Measurements from ENCODE around the gene ITGAL. TPM values are rescaled to one million over a fixed set of nuclear protein-coding genes. Genes with fewer than 3 reads are reported as not detected.
A peak's percentile ranks its signal among the peaks of the same experiment; 100 is the strongest.

The ITGAL gene
- total RNA-seq, 2 donors from 2014 or later: 2.0 to 2.6 TPM

GRCh38 chr16:30571445-30572322, 99.1 kb downstream of the ITGAL start, which contains the start of gene ZNF688:
Gene ZNF688 (minus strand): TSS chr16:30571714. CDS start chr16:30571629, 85 bp downstream.
- H3K27ac ChIP-seq: peak within 1 kb of the TSS; percentile 94 to 98
- no peaks in the 10 kb centered on the region for H3K9me3 ChIP-seq
- peaks cover 0 to 24% of the 10 kb centered on the region in 2 donors for H3K4me1 ChIP-seq
- H3K36me3 ChIP-seq: no peaks in the 10 kb centered on the region
- H3K27me3 ChIP-seq: no peaks in the 10 kb centered on the region
- TF ChIP-seq CTCF (IDR thresholded peaks at IDR 0.05): peak in 1 of 2 donors; percentile 18
- DNase-seq (ENCODE audit: low spot score): peak; percentile 96
- H3K4me3 ChIP-seq: peak within 1 kb of the TSS; percentile 66 to 88

Small RNAs within 50 kb of the gene (microRNA-seq; reads per million reads assigned to microRNA genes)
- gene MIR4518 (ENCODE audit: borderline number of aligned reads in 2 of 2, borderline replicate concordance in 1 of 2): 0 reads per million in 2 donors

Other genes with a start within 250 kb of the ITGAL start
- gene NPIPB13, start 224.3 kb upstream of the ITGAL start, total RNA-seq: 1 to 10 TPM in 1 of 2 donors, not detected in 1; 1.7 TPM
- gene CD2BP2, start 117.4 kb upstream of the ITGAL start, total RNA-seq: 10 to 100 TPM; 22.0 to 39.3 TPM
- gene TBC1D10B, start 102.2 kb upstream of the ITGAL start, total RNA-seq: 10 to 100 TPM; 20.0 to 22.3 TPM
- not detected for gene MYL11, start 97.9 kb upstream of the ITGAL start, total RNA-seq
- under 1 TPM in 1 of 2 donors, not detected in 1; 0.35 TPM for gene SEPTIN1, start 90.2 kb upstream of the ITGAL start, total RNA-seq
- 10 to 100 TPM in 1 of 2 donors, 1 to 10 TPM in 1; 5.7 to 10.7 TPM for gene ZNF48, start 77.3 kb upstream of the ITGAL start, total RNA-seq
- 10 to 100 TPM; 13.0 to 14.3 TPM for gene ZNF771, start 65.1 kb upstream of the ITGAL start, total RNA-seq
- gene DCTPP1, start 42.7 kb upstream of the ITGAL start, total RNA-seq: 10 to 100 TPM; 14.4 to 18.7 TPM
- gene SEPHS2, start 26.9 kb upstream of the ITGAL start, total RNA-seq: 10 to 100 TPM; 18.2 to 18.6 TPM
- gene ZNF768, start 53.8 kb downstream of the ITGAL start, total RNA-seq: 10 to 100 TPM; 41.1 to 51.4 TPM
- 10 to 100 TPM; 13.3 to 16.2 TPM for gene ZNF747, start 62.1 kb downstream of the ITGAL start, total RNA-seq
- 10 to 100 TPM; 12.0 to 16.9 TPM for gene ZNF764, start 85.6 kb downstream of the ITGAL start, total RNA-seq
- gene ZNF688, start 99.0 kb downstream of the ITGAL start, total RNA-seq: 10 to 100 TPM in 1 of 2 donors, 1 to 10 TPM in 1; 9.6 to 13.5 TPM
- gene ZNF785, start 113.0 kb downstream of the ITGAL start, total RNA-seq: 1 to 10 TPM; 5.5 to 6.0 TPM
- 1 to 10 TPM; 6.2 to 8.3 TPM for gene ZNF689, start 137.6 kb downstream of the ITGAL start, total RNA-seq
- gene PRR14, start 178.2 kb downstream of the ITGAL start, total RNA-seq: 10 to 100 TPM; 12.3 to 17.3 TPM
- gene FBRS, start 185.7 kb downstream of the ITGAL start, total RNA-seq: 10 to 100 TPM; 16.5 to 26.3 TPM
- gene SRCAP, start 226.4 kb downstream of the ITGAL start, total RNA-seq: 10 to 100 TPM; 22.5 to 25.0 TPM